Mesendoderm (in vitro differentiated cells): ENCODE results near the gene ANKFN1.
"Not testable (repeated sequence)": the region's sequence is repeated elsewhere in the genome, so short reads cannot be mapped to it uniquely, and the experiment has no call there.

Experiments
- DNase-seq: peaks from one replicate; pipeline ENCODE4 v3.0.0; 2013
- H2AK5ac ChIP-seq: 2 replicates; pipeline ENCODE4 v1.6.1; 2013; ENCODE audit warnings: low read length, inconsistent platforms
- H2BK120ac ChIP-seq: 2 replicates; pipeline ENCODE4 v1.6.1; 2013; ENCODE audit warnings: low read depth, mild to moderate bottlenecking, low read length, moderate library complexity, mixed read lengths
- H2BK15ac ChIP-seq: replicated peaks from 2 replicates; pipeline ENCODE4 v1.6.1; 2013; ENCODE audit warnings: low read depth, mild to moderate bottlenecking, moderate library complexity
- H2BK5ac ChIP-seq: 2 replicates; pipeline ENCODE4 v1.6.1; 2013; ENCODE audit warnings: low read length, inconsistent platforms
- H3K18ac ChIP-seq: 2 replicates; pipeline ENCODE4 v1.6.1; 2013; ENCODE audit warnings: mild to moderate bottlenecking, low read length, mixed read lengths
- H3K23ac ChIP-seq: one replicate; pipeline ENCODE4 v1.6.1; 2013; ENCODE audit warnings: low read length
- H3K27ac ChIP-seq: 2 replicates; pipeline ENCODE4 v1.5.1; 2013; ENCODE audit warnings: low read depth, mild to moderate bottlenecking, inconsistent platforms, low read length, moderate library complexity
- H3K27me3 ChIP-seq: 2 replicates; pipeline ENCODE4 v1.6.1; 2013; ENCODE audit warnings: low read length, control low read depth, mild to moderate bottlenecking, inconsistent platforms; ENCODE audit not compliant: insufficient read depth, poor library complexity
- H3K36me3 ChIP-seq: 2 replicates; pipeline ENCODE4 v1.6.1; 2013; ENCODE audit warnings: low read length, inconsistent platforms; ENCODE audit not compliant: control insufficient read depth, insufficient read depth
- H3K4ac ChIP-seq: one replicate; pipeline ENCODE4 v1.6.1; 2013; ENCODE audit warnings: low read depth, mild to moderate bottlenecking, low read length, moderate library complexity
- H3K4me1 ChIP-seq: 2 replicates; pipeline ENCODE4 v1.6.1; 2013; ENCODE audit warnings: low read depth, low read length, inconsistent platforms; ENCODE audit not compliant: control insufficient read depth
- H3K4me2 ChIP-seq: 2 replicates; pipeline ENCODE4 v1.6.1; 2013; ENCODE audit warnings: low read length
- H3K4me3 ChIP-seq: 2 replicates; pipeline ENCODE4 v1.5.1; 2013; ENCODE audit warnings: mild to moderate bottlenecking, low read length
- H3K56ac ChIP-seq: one replicate; pipeline ENCODE4 v1.6.1; 2013; ENCODE audit warnings: low read length
- H3K79me1 ChIP-seq: 2 replicates; pipeline ENCODE4 v1.6.1; 2013; ENCODE audit warnings: low read length, inconsistent platforms
- H3K79me2 ChIP-seq: 2 replicates; pipeline ENCODE4 v1.6.1; 2013; ENCODE audit warnings: mild to moderate bottlenecking, low read length; ENCODE audit not compliant: control insufficient read depth, insufficient read depth
- H3K9ac ChIP-seq: 2 replicates; pipeline ENCODE4 v1.6.1; 2013; ENCODE audit warnings: low read length, inconsistent platforms
- H4K5ac ChIP-seq: one replicate; pipeline ENCODE4 v1.6.1; 2013; ENCODE audit warnings: low read length
- H4K8ac ChIP-seq: one replicate; pipeline ENCODE4 v1.6.1; 2013; ENCODE audit warnings: low read depth, mild to moderate bottlenecking, control low read depth, low read length, moderate library complexity
- WGBS: extraction: QIAGEN DNeasy Blood & Tissue Kit; methylation state at CpG from one replicate; pipeline ENCODE4 v1.1.7; 2013; ENCODE audit warnings: low lambda C conversion rate, missing lambda C conversion rate; ENCODE audit not compliant: insufficient coverage; ENCODE audit errors: extremely low coverage; 5-methylcytosine and 5-hydroxymethylcytosine counted together

ANKFN1 gene

DNA sequence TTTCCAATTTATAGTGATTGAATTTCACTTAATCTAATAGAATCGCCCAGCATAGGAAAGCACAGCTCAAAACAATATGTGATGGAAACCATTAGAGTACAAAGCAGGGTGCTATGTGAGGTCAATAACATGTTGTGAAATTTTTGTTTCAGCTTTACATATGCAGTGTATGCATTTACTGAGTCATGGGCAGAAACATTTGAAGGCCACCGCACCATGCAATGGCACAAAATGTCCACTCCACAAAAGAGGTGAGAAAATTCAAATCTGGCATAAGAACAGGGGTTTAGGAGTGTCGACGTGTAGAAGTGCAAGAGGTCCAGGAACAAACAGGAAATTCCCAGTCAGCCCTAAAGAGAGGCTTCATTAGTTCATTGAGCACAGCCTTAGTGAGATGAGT lies 131.2 kb downstream of the ANKFN1 start:
- no peak overlapping the region for H4K8ac ChIP-seq
- no peak overlapping the region for H3K4me3 ChIP-seq
- H3K23ac ChIP-seq, result no peak overlapping the region
- no peak overlapping the region for H2BK5ac ChIP-seq
- no peak overlapping the region for H2BK15ac ChIP-seq
- H3K9ac ChIP-seq, result no peak overlapping the region
- H3K79me1 ChIP-seq, result no peaks in the 10 kb centered on the region
- H3K36me3 ChIP-seq, result no peaks in the 10 kb centered on the region
- H2AK5ac ChIP-seq, result no peak overlapping the region
- no peaks in the 10 kb centered on the region for H3K79me2 ChIP-seq
- no peak overlapping the region for H3K56ac ChIP-seq
- H3K4me2 ChIP-seq, result no peak overlapping the region
- no peak overlapping the region for H4K5ac ChIP-seq
- no peak for DNase-seq
- H3K4ac ChIP-seq, result no peak overlapping the region
- no peaks in the 10 kb centered on the region for H3K4me1 ChIP-seq
- no peak overlapping the region for H2BK120ac ChIP-seq
- WGBS, result no CpG with 5 or more reads among the region's 4 CpGs
- no peak overlapping the region for H3K27ac ChIP-seq
- H3K18ac ChIP-seq, result no peak overlapping the region
- no peaks in the 10 kb centered on the region for H3K27me3 ChIP-seq

DNA sequence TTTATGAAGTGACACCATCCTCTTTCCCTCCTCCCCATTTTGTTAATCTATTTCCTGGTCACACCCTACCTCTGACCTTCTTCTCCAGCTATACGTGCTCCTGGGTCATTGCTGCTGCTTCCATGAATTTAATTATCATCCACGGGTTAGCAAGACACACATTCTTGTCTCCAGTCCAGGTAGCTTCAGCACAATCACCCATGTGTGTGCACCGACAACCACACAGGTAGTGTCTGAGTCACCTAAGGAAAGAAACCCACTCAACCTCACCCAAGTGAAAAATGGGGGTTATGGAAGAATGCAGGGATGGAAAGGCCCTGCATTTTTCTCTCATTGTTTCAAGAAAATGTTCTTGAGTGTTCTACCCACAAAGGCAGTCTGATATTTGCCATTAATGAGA lies 135.5 kb downstream of the ANKFN1 start:
- not testable (repeated sequence) for H3K4me3 ChIP-seq, H2BK15ac ChIP-seq, H3K79me2 ChIP-seq, DNase-seq, H3K56ac ChIP-seq, H2BK5ac ChIP-seq, H2BK120ac ChIP-seq, H4K5ac ChIP-seq, H3K18ac ChIP-seq, H4K8ac ChIP-seq, H3K27me3 ChIP-seq, H3K23ac ChIP-seq, H2AK5ac ChIP-seq, H3K9ac ChIP-seq, H3K4me1 ChIP-seq, H3K27ac ChIP-seq, H3K4ac ChIP-seq, H3K36me3 ChIP-seq, H3K4me2 ChIP-seq, H3K79me1 ChIP-seq
- no CpG with 5 or more reads among the region's 3 CpGs for WGBS

DNA sequence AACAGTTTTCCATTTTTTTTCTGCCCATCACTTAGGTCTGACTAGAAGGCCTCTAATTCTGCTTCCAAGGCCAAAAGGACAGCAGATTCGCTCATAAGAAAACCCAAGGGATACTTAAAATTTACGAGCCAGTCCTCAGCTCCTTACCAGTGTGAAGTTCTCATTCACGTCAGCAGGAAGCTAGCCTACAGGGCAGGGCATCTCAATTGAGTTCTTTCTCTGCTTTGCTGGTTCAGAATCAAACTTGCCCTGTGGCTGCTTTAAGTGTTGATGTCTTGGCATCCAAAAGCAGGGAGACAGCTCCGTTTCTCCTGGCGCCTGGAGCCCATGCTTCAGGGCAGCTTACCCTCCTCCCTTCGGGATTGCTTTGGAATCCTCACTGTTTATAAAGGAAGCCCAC lies 136.0 kb downstream of the ANKFN1 start:
- no peak overlapping the region for H3K4ac ChIP-seq
- no peak for DNase-seq
- no peak overlapping the region for H3K4me3 ChIP-seq
- H3K4me1 ChIP-seq, result no peaks in the 10 kb centered on the region
- H4K8ac ChIP-seq, result no peak overlapping the region
- H3K36me3 ChIP-seq, result no peaks in the 10 kb centered on the region
- no peak overlapping the region for H3K4me2 ChIP-seq
- no peaks in the 10 kb centered on the region for H3K79me1 ChIP-seq
- H2BK15ac ChIP-seq, result no peak overlapping the region
- no peaks in the 10 kb centered on the region for H3K79me2 ChIP-seq
- no peak overlapping the region for H3K23ac ChIP-seq
- no peak overlapping the region for H3K9ac ChIP-seq
- no peak overlapping the region for H2AK5ac ChIP-seq
- no peak overlapping the region for H2BK5ac ChIP-seq
- no peak overlapping the region for H2BK120ac ChIP-seq
- H4K5ac ChIP-seq, result no peak overlapping the region
- no CpG with 5 or more reads among the region's 6 CpGs for WGBS
- no peak overlapping the region for H3K18ac ChIP-seq
- H3K27ac ChIP-seq, result no peak overlapping the region
- H3K56ac ChIP-seq, result no peak overlapping the region
- no peaks in the 10 kb centered on the region for H3K27me3 ChIP-seq

DNA sequence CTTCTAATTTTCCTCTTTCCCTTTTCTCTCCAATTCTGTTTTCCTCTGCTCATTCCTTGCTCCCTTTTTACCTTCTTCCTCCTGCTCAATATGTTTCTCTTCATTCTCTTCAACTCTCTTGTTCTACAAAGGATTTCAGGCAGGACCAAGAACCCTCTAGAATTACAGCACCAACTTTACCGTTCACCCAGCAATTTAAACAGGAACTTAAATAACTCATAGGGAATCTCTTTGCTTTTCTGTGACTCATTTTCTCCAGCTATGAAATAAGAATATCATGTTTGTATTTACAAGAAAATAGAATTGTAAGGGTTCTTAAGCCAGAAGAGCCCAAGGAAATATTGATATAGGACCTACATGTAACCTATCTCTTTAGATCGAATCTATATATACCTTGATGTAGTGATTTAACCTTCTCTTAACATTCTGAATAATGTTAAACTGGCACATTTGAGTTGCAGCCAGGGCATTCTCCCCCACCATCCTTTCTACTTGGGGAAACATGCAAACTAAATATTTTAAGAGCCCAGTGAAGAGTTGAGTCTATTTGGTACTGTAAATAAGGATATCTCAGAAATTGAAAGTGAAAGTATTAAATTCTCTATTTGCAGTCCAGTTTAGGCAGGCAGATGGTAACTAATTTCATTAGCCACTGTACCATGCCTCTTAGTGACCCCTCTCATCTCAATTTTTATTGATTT lies 137.0 kb downstream of the ANKFN1 start:
- H3K4me1 ChIP-seq, result no peaks in the 10 kb centered on the region
- H3K27ac ChIP-seq, result no peak overlapping the region
- no peak overlapping the region for H3K18ac ChIP-seq
- no peak overlapping the region for H3K4ac ChIP-seq
- no CpG with 5 or more reads among the region's 2 CpGs for WGBS
- H3K36me3 ChIP-seq, result no peaks in the 10 kb centered on the region
- H2BK120ac ChIP-seq, result no peak overlapping the region
- H4K5ac ChIP-seq, result no peak overlapping the region
- H3K79me1 ChIP-seq, result no peaks in the 10 kb centered on the region
- no peak overlapping the region for H3K23ac ChIP-seq
- H3K4me3 ChIP-seq, result no peak overlapping the region
- no peaks in the 10 kb centered on the region for H3K27me3 ChIP-seq
- no peak overlapping the region for H4K8ac ChIP-seq
- no peak overlapping the region for H2BK15ac ChIP-seq
- H2BK5ac ChIP-seq, result no peak overlapping the region
- no peak overlapping the region for H2AK5ac ChIP-seq
- no peaks in the 10 kb centered on the region for H3K79me2 ChIP-seq
- DNase-seq, result no peak
- no peak overlapping the region for H3K4me2 ChIP-seq
- H3K9ac ChIP-seq, result no peak overlapping the region
- H3K56ac ChIP-seq, result no peak overlapping the region

DNA sequence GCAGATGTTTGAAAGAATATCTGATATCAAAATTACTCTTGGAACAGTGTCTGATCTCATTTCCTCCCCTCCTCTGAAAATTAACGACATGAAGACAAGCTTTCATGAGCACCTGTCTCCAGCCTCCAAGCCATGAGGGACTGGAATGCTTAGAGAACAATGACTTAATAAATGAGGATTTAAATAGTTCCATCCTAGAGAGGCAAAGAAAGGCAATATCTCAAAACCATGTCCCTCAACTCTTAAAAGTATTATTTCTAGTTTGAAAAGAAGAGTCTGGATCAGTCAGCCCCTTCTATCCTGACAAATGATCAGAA lies 137.5 kb downstream of the ANKFN1 start:
- H3K9ac ChIP-seq, result no peak overlapping the region
- no peak overlapping the region for H3K4me3 ChIP-seq
- no peak overlapping the region for H4K5ac ChIP-seq
- no peaks in the 10 kb centered on the region for H3K79me1 ChIP-seq
- no CpG with 5 or more reads among the region's 1 CpG for WGBS
- H3K27ac ChIP-seq, result no peak overlapping the region
- H2BK15ac ChIP-seq, result no peak overlapping the region
- H2BK5ac ChIP-seq, result no peak overlapping the region
- H3K36me3 ChIP-seq, result no peaks in the 10 kb centered on the region
- no peak overlapping the region for H3K56ac ChIP-seq
- H3K27me3 ChIP-seq, result no peaks in the 10 kb centered on the region
- no peaks in the 10 kb centered on the region for H3K4me1 ChIP-seq
- H2BK120ac ChIP-seq, result no peak overlapping the region
- no peak for DNase-seq
- no peak overlapping the region for H3K18ac ChIP-seq
- no peak overlapping the region for H4K8ac ChIP-seq
- H3K79me2 ChIP-seq, result no peaks in the 10 kb centered on the region
- H3K23ac ChIP-seq, result no peak overlapping the region
- H2AK5ac ChIP-seq, result no peak overlapping the region
- H3K4ac ChIP-seq, result no peak overlapping the region
- no peak overlapping the region for H3K4me2 ChIP-seq

DNA sequence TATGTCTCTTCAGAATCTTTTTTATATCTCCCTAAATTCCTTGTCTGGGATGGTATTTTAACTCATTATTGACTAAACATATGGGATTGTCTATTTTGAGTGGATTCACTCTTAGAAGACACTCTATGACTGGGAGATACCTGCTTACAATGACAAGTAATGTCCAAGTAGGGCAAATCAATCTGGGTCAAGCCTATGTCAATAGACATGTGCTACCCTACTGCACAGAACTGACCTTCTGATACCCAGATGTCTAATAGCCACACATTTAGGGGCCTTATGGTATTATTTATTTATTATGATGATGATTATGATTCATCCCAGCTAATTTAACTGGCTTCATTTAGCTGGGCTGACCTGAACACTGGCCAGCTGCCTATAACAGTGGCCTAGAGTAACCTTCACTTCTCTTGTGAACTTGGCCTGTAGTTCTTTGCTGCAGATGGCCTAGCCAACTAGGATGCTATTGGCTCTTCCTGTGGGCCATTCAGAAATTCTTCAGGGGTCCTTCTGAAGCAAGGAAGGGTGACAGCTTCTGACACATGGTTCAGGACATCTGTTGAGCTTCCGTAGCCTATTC lies 138.0 kb downstream of the ANKFN1 start:
- Histone ChIP-seq H3K4ac (no peak overlapping the region), H3K27ac (no peak overlapping the region), H3K23ac (no peak overlapping the region), H2BK120ac (no peak overlapping the region), H3K9ac (no peak overlapping the region), H3K79me2 (no peaks in the 10 kb centered on the region), H4K5ac (no peak overlapping the region), H3K4me2 (no peak overlapping the region), H2BK5ac (no peak overlapping the region), H3K56ac (no peak overlapping the region), H3K4me1 (no peaks in the 10 kb centered on the region), H3K18ac (no peak overlapping the region), H3K36me3 (no peaks in the 10 kb centered on the region), H3K27me3 (no peaks in the 10 kb centered on the region), H4K8ac (no peak overlapping the region), H3K79me1 (no peaks in the 10 kb centered on the region), H2BK15ac (no peak overlapping the region), H2AK5ac (no peak overlapping the region), H3K4me3 (no peak overlapping the region)
- DNase-seq, result no peak
- no CpG with 5 or more reads among the region's 1 CpG for WGBS
